Activated naive CD4-positive, alpha-beta T cell treated with anti-CD3 and anti-CD28 coated beads, Interleukin-2, amount 10 ng/mL, durations not matched to agents 7 days and 5 days (primary cell): Measurements from ENCODE around the gene FRG2.
"Not testable (repeated sequence)": the region's sequence is repeated elsewhere in the genome, so short reads cannot be mapped to it uniquely, and the experiment has no call there.

ENCODE experiments used
- CTCF ChIA-PET: fragments of 350-600 bp; sonication (Branson Sonifier 250); formaldehyde crosslinking; loops from one replicate; lab custom pipeline; 2021; ENCODE audit warnings: antibody characterized with exemption; lab: Charles Lee
- DNase-seq: peaks from one replicate; pipeline ENCODE4 v3.0.0-alpha.2; 2020
- H3K27ac Mint-ChIP-seq: one replicate; pipeline ENCODE4 v1.8.0; 2021; ENCODE audit warnings: mild to moderate bottlenecking, moderate library complexity, mixed read lengths
- H3K27me3 Mint-ChIP-seq: one replicate; pipeline ENCODE4 v1.8.0; 2021; ENCODE audit warnings: mild to moderate bottlenecking, mixed read lengths
- H3K36me3 Mint-ChIP-seq: one replicate; pipeline ENCODE4 v1.8.0; 2021; ENCODE audit warnings: mixed read lengths
- H3K4me1 Mint-ChIP-seq: one replicate; pipeline ENCODE4 v1.8.0; 2021; ENCODE audit warnings: mixed read lengths
- H3K4me3 Mint-ChIP-seq: one replicate; pipeline ENCODE4 v1.8.0; 2021; ENCODE audit warnings: mild to moderate bottlenecking, moderate library complexity, mixed read lengths
- H3K9me3 Mint-ChIP-seq: one replicate; pipeline ENCODE4 v1.8.0; 2021; ENCODE audit warnings: mixed read lengths

FRG2 gene

GRCh38 chr4:189983916-189984526, 43.0 kb downstream of the FRG2 start:
- H3K36me3 Mint-ChIP-seq, H3K4me3 Mint-ChIP-seq, H3K9me3 Mint-ChIP-seq, H3K27ac Mint-ChIP-seq, H3K4me1 Mint-ChIP-seq, DNase-seq, CTCF ChIA-PET, H3K27me3 Mint-ChIP-seq: not testable (repeated sequence)

DNA sequence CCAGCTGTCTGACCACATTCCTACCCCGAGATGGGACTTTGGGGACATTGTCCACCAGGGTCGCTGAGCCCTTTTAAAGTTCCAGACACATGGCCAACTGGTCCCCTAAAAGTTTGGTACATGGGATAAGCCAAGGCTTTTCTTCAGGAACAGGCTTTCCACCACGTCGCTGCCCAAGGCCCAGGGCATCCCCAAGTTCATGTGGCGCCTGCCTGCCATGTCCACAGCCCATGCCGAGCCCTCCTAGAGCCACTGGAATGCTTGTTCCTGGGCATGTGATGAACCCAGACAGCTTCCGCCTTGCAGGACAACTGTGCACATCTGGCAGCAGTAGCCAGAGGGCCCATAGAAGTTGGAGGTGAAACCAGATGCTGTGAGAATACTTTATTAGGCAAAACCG, 45.1 kb downstream of the FRG2 start:
- no peak for DNase-seq
- peaks cover 3% of the 10 kb centered on the region for H3K27me3 Mint-ChIP-seq
- H3K9me3 Mint-ChIP-seq, result no peaks in the 10 kb centered on the region
- H3K36me3 Mint-ChIP-seq, result no peaks in the 10 kb centered on the region
- H3K4me3 Mint-ChIP-seq, result no peak overlapping the region
- CTCF ChIA-PET, result no interaction called here
- H3K27ac Mint-ChIP-seq, result no peak overlapping the region
- no peaks in the 10 kb centered on the region for H3K4me1 Mint-ChIP-seq

- H3K27ac Mint-ChIP-seq, CTCF ChIA-PET, H3K4me3 Mint-ChIP-seq, DNase-seq, H3K9me3 Mint-ChIP-seq, H3K4me1 Mint-ChIP-seq, H3K27me3 Mint-ChIP-seq, H3K36me3 Mint-ChIP-seq: not testable (repeated sequence)
Measured at GRCh38 chr4:189980292-189980691, 46.8 kb downstream of the FRG2 start.

DNA sequence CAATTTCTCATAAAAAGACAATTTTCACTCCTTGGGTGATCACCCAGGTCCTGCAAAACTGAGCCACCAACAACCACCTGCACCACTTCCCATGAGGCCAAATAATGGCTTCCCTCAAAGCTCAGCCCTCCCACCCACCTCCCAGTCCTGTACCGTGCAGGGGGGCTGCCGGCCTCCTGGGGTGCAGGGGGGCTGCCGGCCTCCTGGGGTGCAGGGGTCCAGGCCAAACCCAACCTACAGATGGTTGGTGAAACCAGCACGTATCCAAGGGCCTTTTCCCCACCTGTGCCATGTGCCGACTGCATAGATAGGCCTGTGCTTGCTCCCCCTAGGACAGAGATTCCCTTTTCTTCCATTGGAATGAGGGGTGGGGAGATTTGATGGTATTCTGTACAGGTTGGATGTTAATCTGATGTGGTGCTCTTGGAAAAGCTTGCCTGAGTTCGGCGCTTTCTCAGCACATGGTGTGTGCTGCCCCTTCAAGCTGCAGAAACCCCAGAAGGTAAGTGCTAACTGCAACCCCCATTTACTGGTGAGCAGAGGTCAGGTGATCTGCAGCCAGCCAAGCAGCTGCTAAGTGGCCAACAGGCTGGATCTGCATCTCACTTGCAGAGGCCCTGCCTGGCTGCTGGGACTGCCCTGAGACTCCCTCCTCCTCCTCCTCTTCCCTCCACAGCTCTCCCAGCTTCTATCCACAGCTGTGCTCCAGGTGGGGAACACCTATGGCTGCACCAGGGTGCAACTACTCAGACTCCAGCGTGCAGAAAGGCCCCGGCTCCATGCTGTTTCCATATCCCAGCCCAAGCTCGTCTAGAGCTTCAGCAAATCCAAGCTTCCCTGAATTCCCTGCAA, 47.6 kb downstream of the FRG2 start:
- CTCF ChIA-PET, result no interaction called here
- H3K27me3 Mint-ChIP-seq, result peaks cover 3% of the 10 kb centered on the region
- H3K4me1 Mint-ChIP-seq, result no peaks in the 10 kb centered on the region
- H3K27ac Mint-ChIP-seq, result no peak overlapping the region
- H3K4me3 Mint-ChIP-seq, result no peak overlapping the region
- DNase-seq, result no peak
- no peaks in the 10 kb centered on the region for H3K9me3 Mint-ChIP-seq
- no peaks in the 10 kb centered on the region for H3K36me3 Mint-ChIP-seq
